DOHH2 (cell line): ENCODE measurements around the gene OTUD6A.

ENCODE experiments used
- CTCF ChIP-seq: fragments of 200-600 bp; sonication (generic); IDR thresholded peaks from one replicate; pipeline ENCODE4 v1.5.1; 2014; ENCODE audit warnings: antibody characterized with exemption, mild to moderate bottlenecking, low read depth, low read length; ENCODE audit not compliant: poor library complexity, severe bottlenecking
- EZH2phosphoT487 ChIP-seq: fragments of 200-600 bp; sonication (generic); IDR thresholded peaks from 2 replicates; pipeline ENCODE4 v1.6.1; 2017; ENCODE audit warnings: borderline replicate concordance, mild to moderate bottlenecking, antibody characterized with exemption, low read length, moderate library complexity, mixed read lengths

GRCh38 chrX:70041993-70042392 is 20.3 kb upstream of the OTUD6A start:
- no peak for TF ChIP-seq CTCF
- no peak for TF ChIP-seq EZH2phosphoT487
